PC-9 (cell line): ENCODE results near the gene FCGR2B. TPM values are rescaled to one million over a fixed set of nuclear protein-coding genes. Genes with fewer than 3 reads are reported as not detected.

Experiments
- BruUV-seq: library from RNA; stranded (reverse); fragments of 400-500 nt; replicated peaks from 2 replicates; lab custom pipeline; 2021; lab: Mats Ljungman, UMichigan
- CTCF ChIA-PET: fragments of 300-600 bp; sonication (Branson Sonifier 250); formaldehyde crosslinking; loops from one replicate; lab custom pipeline; 2022; ENCODE audit warnings: antibody characterized with exemption; lab: Charles Lee
- POLR2A ChIA-PET: fragments of 300-600 bp; sonication (Branson Sonifier 250); formaldehyde crosslinking; loops from one replicate; lab custom pipeline; 2022; ENCODE audit warnings: antibody characterized with exemption; ENCODE audit not compliant: unreplicated experiment; lab: Charles Lee
- DNase-seq, 2 experiments: peaks; one replicate each; pipeline versions ENCODE4 v3.0.0 to v3.0.0-alpha.2; 2015 to 2022; ENCODE audit warnings: mixed read lengths in 1 of 2
- H2AFZ ChIP-seq: fragments of 200-600 bp; sonication (generic); 2 replicates; pipeline ENCODE4 v1.8.1; 2017; ENCODE audit warnings: antibody characterized with exemption
- H3F3A ChIP-seq: fragments of 200-600 bp; sonication (generic); 2 replicates; pipeline ENCODE4 v1.8.1; 2017; ENCODE audit warnings: antibody characterized with exemption, mild to moderate bottlenecking, low read depth; ENCODE audit not compliant: insufficient read depth
- H3K27ac ChIP-seq: fragments of 200-600 bp; sonication (generic); 2 replicates; pipeline ENCODE4 v1.6.1; 2016; ENCODE audit warnings: mixed run types
- H3K27me3 ChIP-seq: fragments of 200-600 bp; sonication (generic); 2 replicates; pipeline ENCODE4 v1.6.1; 2016; ENCODE audit warnings: low read depth, mixed run types; ENCODE audit not compliant: insufficient read depth
- H3K36me3 ChIP-seq: fragments of 200-600 bp; sonication (generic); 2 replicates; pipeline ENCODE4 v1.6.1; 2016; ENCODE audit warnings: low read depth, mixed run types
- H3K4me1 ChIP-seq: fragments of 200-600 bp; sonication (generic); replicated peaks from 2 replicates; pipeline ENCODE4 v1.6.1; 2016; ENCODE audit warnings: mixed run types; ENCODE audit not compliant: insufficient read depth
- H3K4me2 ChIP-seq: fragments of 200-600 bp; sonication (generic); 2 replicates; pipeline ENCODE4 v1.6.1; 2017; ENCODE audit warnings: mixed run types
- H3K4me3 ChIP-seq: fragments of 200-600 bp; sonication (generic); 2 replicates; pipeline ENCODE4 v1.6.1; 2016; ENCODE audit warnings: mixed run types
- H3K79me2 ChIP-seq: fragments of 200-600 bp; sonication (generic); 2 replicates; pipeline ENCODE4 v1.6.1; 2017; ENCODE audit warnings: low read depth, mixed run types
- H3K9me2 ChIP-seq: fragments of 200-600 bp; sonication (generic); 2 replicates; pipeline ENCODE4 v1.8.1; 2017; ENCODE audit warnings: mild to moderate bottlenecking; ENCODE audit not compliant: insufficient read depth
- H3K9me3 ChIP-seq: fragments of 200-600 bp; sonication (generic); 2 replicates; pipeline ENCODE4 v1.8.1; 2016; ENCODE audit warnings: low read depth; ENCODE audit not compliant: insufficient read depth
- H4K20me1 ChIP-seq: fragments of 200-600 bp; sonication (generic); 2 replicates; pipeline ENCODE4 v1.8.1; 2017; ENCODE audit not compliant: insufficient read depth
- EZH2 ChIP-seq: fragments of 200-600 bp; sonication (generic); IDR thresholded peaks from 2 replicates; pipeline ENCODE4 v1.8.0; 2017; ENCODE audit warnings: antibody characterized with exemption, low read depth
- intact Hi-C: fragments of 100-400 bp; cut with micrococcal nuclease; formaldehyde crosslinking; loops from one replicate; pipeline ENCODE4 v1.10.0; 2022; ENCODE audit not compliant: unreplicated experiment
- total RNA-seq: library from RNA; stranded (reverse); gene quantifications from 2 replicates; pipeline ENCODE4 v1.2.3, GENCODE V29; 2021
- TF ChIP-seq, protein P1 (sequence below): fragments of 200-600 bp; sonication (generic); conservative IDR thresholded peaks from 2 replicates; pipeline ENCODE4 v1.6.1; 2017; ENCODE audit warnings: mixed run types, antibody characterized with exemption, mild to moderate bottlenecking, moderate library complexity

FCGR2B gene
- total RNA-seq, 1 experiment from 2014 or later: not detected

DNA sequence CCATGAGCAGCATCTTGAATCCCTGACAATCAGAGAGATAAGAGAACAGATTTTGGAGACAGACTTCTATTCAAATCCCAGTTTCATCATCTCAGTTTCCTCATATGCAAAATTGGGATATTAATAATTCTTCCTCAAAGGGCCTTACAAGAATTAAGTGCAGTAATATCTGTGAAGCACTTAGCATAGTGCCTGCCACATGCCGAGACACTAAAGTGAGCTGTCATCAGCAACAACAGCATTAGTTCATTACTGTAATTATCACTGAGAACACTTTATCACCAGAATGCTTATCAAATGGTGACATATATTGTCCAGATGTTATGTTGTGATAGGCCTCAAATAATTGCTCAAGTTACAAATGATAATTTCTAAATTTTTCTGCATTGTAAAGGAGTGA lies 57.5 kb downstream of the FCGR2B start:
- no peaks in the 10 kb centered on the region for H3K9me2 ChIP-seq
- H3K4me2 ChIP-seq: no peak overlapping the region
- no TSS peak for BruUV-seq
- H3K4me3 ChIP-seq: no peak overlapping the region
- no peak overlapping the region for H3K27ac ChIP-seq
- peaks cover 42% of the 10 kb centered on the region for H3K4me1 ChIP-seq
- 0 out of 2 replicates have a peak, but pooled peaks cover 4% of the 10 kb centered on the region for H3K79me2 ChIP-seq
- H3K27me3 ChIP-seq: no peaks in the 10 kb centered on the region
- H4K20me1 ChIP-seq: no peaks in the 10 kb centered on the region
- intact Hi-C loops: no loop called here
- no peaks in the 10 kb centered on the region for H3F3A ChIP-seq
- POLR2A ChIA-PET: no interaction called here
- DNase-seq: no peak
- H3K9me3 ChIP-seq: no peaks in the 10 kb centered on the region
- H3K36me3 ChIP-seq: no peaks in the 10 kb centered on the region
- CTCF ChIA-PET: no interaction called here
- H2AFZ ChIP-seq: no peak overlapping the region
- no peak for TF ChIP-seq EZH2
- TF ChIP-seq, protein P1, sequence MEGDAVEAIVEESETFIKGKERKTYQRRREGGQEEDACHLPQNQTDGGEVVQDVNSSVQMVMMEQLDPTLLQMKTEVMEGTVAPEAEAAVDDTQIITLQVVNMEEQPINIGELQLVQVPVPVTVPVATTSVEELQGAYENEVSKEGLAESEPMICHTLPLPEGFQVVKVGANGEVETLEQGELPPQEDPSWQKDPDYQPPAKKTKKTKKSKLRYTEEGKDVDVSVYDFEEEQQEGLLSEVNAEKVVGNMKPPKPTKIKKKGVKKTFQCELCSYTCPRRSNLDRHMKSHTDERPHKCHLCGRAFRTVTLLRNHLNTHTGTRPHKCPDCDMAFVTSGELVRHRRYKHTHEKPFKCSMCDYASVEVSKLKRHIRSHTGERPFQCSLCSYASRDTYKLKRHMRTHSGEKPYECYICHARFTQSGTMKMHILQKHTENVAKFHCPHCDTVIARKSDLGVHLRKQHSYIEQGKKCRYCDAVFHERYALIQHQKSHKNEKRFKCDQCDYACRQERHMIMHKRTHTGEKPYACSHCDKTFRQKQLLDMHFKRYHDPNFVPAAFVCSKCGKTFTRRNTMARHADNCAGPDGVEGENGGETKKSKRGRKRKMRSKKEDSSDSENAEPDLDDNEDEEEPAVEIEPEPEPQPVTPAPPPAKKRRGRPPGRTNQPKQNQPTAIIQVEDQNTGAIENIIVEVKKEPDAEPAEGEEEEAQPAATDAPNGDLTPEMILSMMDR: no peak

DNA sequence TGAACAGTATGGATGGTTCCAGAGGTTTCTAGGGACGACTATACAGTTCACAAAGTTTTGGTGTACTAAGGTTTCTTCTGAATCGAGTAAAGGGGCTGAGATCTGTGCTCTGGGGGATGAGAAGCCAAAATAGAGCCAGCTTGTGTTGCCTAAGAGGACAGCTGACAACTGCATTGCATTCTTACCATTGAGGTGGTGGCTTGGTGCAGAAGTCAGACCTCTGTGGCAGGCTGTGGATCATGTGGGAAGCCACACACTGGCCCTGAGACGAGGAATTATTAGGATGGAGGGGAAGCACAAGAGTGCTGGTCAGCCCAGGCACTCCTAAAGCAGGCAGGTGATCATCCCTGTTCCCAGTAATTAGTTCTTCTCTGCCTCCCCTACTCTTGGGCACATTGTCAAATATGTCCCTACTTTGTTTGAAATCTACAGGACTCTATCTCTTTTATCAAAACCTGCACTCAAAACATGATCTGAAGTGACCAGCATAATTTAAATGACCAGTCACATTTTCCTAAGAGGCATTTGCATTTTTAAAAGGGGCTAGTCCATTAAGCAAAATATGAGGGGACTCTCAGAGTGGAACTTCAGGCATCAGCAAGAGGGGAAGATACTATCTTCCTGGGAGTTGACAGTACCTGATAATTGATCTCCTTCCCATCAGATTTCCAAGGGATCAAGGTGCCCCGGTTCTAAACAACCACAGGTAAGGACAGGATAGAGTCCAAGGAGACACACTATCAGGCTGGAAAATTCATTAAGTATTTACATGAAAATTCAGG lies 58.2 kb downstream of the FCGR2B start, which contains the start of gene FCRLB:
Gene FCRLB (plus strand): TSS at position 589 of the 782 bp plus-strand sequence. CDS start 1,129 bp downstream, outside the sequence.
- H3K27ac ChIP-seq: peak within 1 kb of the TSS; percentile 40
- H3K36me3 ChIP-seq: no peaks in the 10 kb centered on the region
- 0 out of 2 replicates have a peak, but pooled peaks cover 9% of the 10 kb centered on the region for H3K79me2 ChIP-seq
- DNase-seq: no peak
- H3F3A ChIP-seq: no peaks in the 10 kb centered on the region
- H2AFZ ChIP-seq: no peak within 1 kb of the TSS
- CTCF ChIA-PET: no interaction called here
- POLR2A ChIA-PET: no interaction called here
- H3K27me3 ChIP-seq: no peaks in the 10 kb centered on the region
- H3K4me3 ChIP-seq: no peak within 1 kb of the TSS
- intact Hi-C loops: no loop called here
- peak within 1 kb of the TSS; percentile 17 for H3K4me2 ChIP-seq
- H3K4me1 ChIP-seq: peaks cover 46% of the 10 kb centered on the region
- BruUV-seq: no TSS peak
- no peaks in the 10 kb centered on the region for H3K9me3 ChIP-seq
- TF ChIP-seq, protein P1: no peak
- TF ChIP-seq EZH2: no peak
- H3K9me2 ChIP-seq: no peaks in the 10 kb centered on the region
- H4K20me1 ChIP-seq: no peaks in the 10 kb centered on the region

DNA sequence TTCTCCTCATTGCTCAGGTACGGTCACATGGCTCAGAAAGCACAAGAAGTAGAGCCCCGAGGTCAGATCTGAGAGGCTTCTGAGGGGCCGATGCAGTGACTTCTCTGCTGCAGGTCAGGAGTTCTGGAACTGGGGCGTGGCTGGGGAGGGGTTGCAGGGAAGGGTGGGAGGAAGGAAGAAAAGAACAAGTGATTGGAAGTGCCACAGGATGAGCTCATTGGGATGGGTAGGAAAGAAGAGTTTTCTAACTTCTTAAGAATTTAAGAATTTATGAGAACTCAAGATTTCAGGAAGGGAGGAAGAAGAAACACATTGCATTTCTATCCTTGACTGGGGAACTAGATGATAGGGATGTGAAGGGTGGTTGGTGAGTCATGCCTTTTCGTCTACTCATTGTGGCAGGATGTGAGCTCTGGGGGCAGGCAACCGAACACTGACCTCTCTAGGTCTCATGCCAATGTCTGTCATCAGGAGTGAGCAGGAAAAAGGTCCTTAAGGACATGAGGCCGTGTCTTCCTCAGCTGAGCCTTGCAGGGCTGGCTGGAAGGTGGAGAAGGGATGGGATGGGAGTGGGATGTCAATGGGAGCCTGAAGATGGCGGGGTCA lies 58.9 kb downstream of the FCGR2B start:
- 0 out of 2 replicates have a peak, but pooled peaks cover 9% of the 10 kb centered on the region for H3K79me2 ChIP-seq
- intact Hi-C loops: no loop called here
- DNase-seq: peak in 1 of 2 experiments; percentile 63
- BruUV-seq: no TSS peak
- H3K4me2 ChIP-seq: peak overlapping the region; percentile 17
- no peaks in the 10 kb centered on the region for H4K20me1 ChIP-seq
- H3K36me3 ChIP-seq: no peaks in the 10 kb centered on the region
- no peaks in the 10 kb centered on the region for H3K9me2 ChIP-seq
- no peak overlapping the region for H2AFZ ChIP-seq
- H3K27ac ChIP-seq: peak overlapping the region; percentile 40
- H3K4me1 ChIP-seq: peaks cover 46% of the 10 kb centered on the region
- H3K4me3 ChIP-seq: no peak overlapping the region
- no peaks in the 10 kb centered on the region for H3K9me3 ChIP-seq
- no peaks in the 10 kb centered on the region for H3K27me3 ChIP-seq
- TF ChIP-seq, protein P1: no peak
- TF ChIP-seq EZH2: no peak
- H3F3A ChIP-seq: no peaks in the 10 kb centered on the region
- ChIA-PET CTCF (no interaction called here), POLR2A (no interaction called here)
